OCI-LY3 (cell line): Measurements from ENCODE around the gene LDLRAD4.

Experiments
- H2AFZ ChIP-seq: fragments of 200-600, 300-600 bp; shearing (Covaris generic); 2 replicates; pipeline ENCODE4 v1.6.0; 2014; ENCODE audit warnings: antibody characterized with exemption, low read depth, low read length
- H3K27ac ChIP-seq: fragments of 200-600, 300-600 bp; sonication (generic); 2 replicates; pipeline ENCODE4 v1.5.1; 2014; ENCODE audit warnings: mild to moderate bottlenecking, low read length, moderate library complexity, mixed read lengths
- H3K27me3 ChIP-seq: fragments of 200-600, 300-600 bp; sonication (generic); 2 replicates; pipeline ENCODE4 v1.6.1; 2014; ENCODE audit warnings: low read depth, low read length, mixed read lengths
- H3K36me3 ChIP-seq: fragments of 200-600, 300-600 bp; sonication (generic); replicated peaks from 2 replicates; pipeline ENCODE3; 2014; ENCODE audit warnings: low read depth, low read length, mixed read lengths
- H3K4me1 ChIP-seq: fragments of 300-600, 200-600 bp; sonication (generic); 2 replicates; pipeline ENCODE4 v1.6.1; 2014; ENCODE audit warnings: low read length, mixed read lengths
- H3K4me2 ChIP-seq: fragments of 200-600, 300-600 bp; sonication (generic); 2 replicates; pipeline ENCODE4 v1.6.1; 2014; ENCODE audit warnings: low read length, mixed read lengths
- H3K4me3 ChIP-seq: fragments of 300-600, 200-600 bp; sonication (generic); 2 replicates; pipeline ENCODE4 v1.5.1; 2014; ENCODE audit warnings: antibody characterized with exemption, mild to moderate bottlenecking, low read length, moderate library complexity
- H3K79me2 ChIP-seq: fragments of 300-600, 200-600 bp; shearing (Covaris generic); 2 replicates; pipeline ENCODE4 v1.6.1; 2014; ENCODE audit warnings: mild to moderate bottlenecking, low read length, mixed read lengths
- H3K9ac ChIP-seq: fragments of 300-600, 200-600 bp; shearing (Covaris generic); 2 replicates; pipeline ENCODE4 v1.6.0; 2014; ENCODE audit warnings: mild to moderate bottlenecking, low read length, moderate library complexity
- H3K9me3 ChIP-seq: fragments of 200-600, 300-600 bp; shearing (Covaris generic); 2 replicates; pipeline ENCODE4 v1.6.1; 2014; ENCODE audit warnings: low read length, mixed read lengths; ENCODE audit not compliant: insufficient read depth
- H4K20me1 ChIP-seq: fragments of 200-600, 300-600 bp; sonication (generic); 2 replicates; pipeline ENCODE4 v1.6.1; 2016; ENCODE audit warnings: low read length, mixed read lengths; ENCODE audit not compliant: insufficient read depth
- EZH2phosphoT487 ChIP-seq: fragments of 200-600 bp; shearing (Covaris generic); IDR thresholded peaks from 2 replicates; pipeline ENCODE4 v1.6.1; 2018; ENCODE audit warnings: antibody characterized with exemption, mixed run types, low read depth
- TF ChIP-seq, protein P1 (sequence below): fragments of 200-600, 300-600 bp; sonication (generic); IDR thresholded peaks from 2 replicates; pipeline ENCODE4 v1.5.1; 2014; ENCODE audit warnings: antibody characterized with exemption, low read length, low read depth

The LDLRAD4 gene

DNA sequence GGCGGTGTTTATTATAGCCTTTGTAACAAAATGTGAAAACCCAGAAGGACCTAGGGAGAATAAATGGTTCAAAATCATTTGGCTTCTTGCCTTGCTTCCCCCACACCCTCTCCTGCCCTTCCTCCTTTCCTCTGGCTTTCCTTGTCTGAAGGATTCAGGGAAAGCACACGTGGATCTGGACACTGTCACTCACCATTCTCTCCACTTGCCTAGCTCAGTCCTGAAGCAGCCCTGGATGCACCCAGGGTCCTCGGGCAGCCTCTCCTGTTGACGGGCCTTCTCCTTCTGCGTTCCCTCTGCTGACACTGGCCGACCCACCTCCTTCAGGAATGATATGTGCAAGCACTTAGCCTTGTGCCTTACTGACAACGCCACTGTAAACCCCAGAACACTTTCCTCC, 439.4 kb downstream of the LDLRAD4 start:
- H3K27me3 ChIP-seq: no peaks in the 10 kb centered on the region
- H3K4me3 ChIP-seq: no peak overlapping the region
- H3K9ac ChIP-seq: no peak overlapping the region
- no peak overlapping the region for H2AFZ ChIP-seq
- H3K36me3 ChIP-seq: peaks cover 3% of the 10 kb centered on the region
- TF ChIP-seq, protein P1, sequence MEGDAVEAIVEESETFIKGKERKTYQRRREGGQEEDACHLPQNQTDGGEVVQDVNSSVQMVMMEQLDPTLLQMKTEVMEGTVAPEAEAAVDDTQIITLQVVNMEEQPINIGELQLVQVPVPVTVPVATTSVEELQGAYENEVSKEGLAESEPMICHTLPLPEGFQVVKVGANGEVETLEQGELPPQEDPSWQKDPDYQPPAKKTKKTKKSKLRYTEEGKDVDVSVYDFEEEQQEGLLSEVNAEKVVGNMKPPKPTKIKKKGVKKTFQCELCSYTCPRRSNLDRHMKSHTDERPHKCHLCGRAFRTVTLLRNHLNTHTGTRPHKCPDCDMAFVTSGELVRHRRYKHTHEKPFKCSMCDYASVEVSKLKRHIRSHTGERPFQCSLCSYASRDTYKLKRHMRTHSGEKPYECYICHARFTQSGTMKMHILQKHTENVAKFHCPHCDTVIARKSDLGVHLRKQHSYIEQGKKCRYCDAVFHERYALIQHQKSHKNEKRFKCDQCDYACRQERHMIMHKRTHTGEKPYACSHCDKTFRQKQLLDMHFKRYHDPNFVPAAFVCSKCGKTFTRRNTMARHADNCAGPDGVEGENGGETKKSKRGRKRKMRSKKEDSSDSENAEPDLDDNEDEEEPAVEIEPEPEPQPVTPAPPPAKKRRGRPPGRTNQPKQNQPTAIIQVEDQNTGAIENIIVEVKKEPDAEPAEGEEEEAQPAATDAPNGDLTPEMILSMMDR: no peak
- H3K27ac ChIP-seq: no peak overlapping the region
- no peaks in the 10 kb centered on the region for H4K20me1 ChIP-seq
- H3K4me1 ChIP-seq: no peaks in the 10 kb centered on the region
- H3K79me2 ChIP-seq: no peaks in the 10 kb centered on the region
- no peaks in the 10 kb centered on the region for H3K9me3 ChIP-seq
- H3K4me2 ChIP-seq: no peak overlapping the region

- H3K4me3 ChIP-seq: no peak overlapping the region
- no peaks in the 10 kb centered on the region for H3K79me2 ChIP-seq
- H3K27me3 ChIP-seq: no peaks in the 10 kb centered on the region
- no peaks in the 10 kb centered on the region for H3K4me1 ChIP-seq
- no peak overlapping the region for H2AFZ ChIP-seq
- no peaks in the 10 kb centered on the region for H4K20me1 ChIP-seq
- H3K9me3 ChIP-seq: no peaks in the 10 kb centered on the region
- no peak overlapping the region for H3K9ac ChIP-seq
- H3K4me2 ChIP-seq: no peak overlapping the region
- H3K36me3 ChIP-seq: peaks cover 3% of the 10 kb centered on the region
- no peak overlapping the region for H3K27ac ChIP-seq
- no peak for TF ChIP-seq EZH2phosphoT487
- TF ChIP-seq, protein P1: no peak
Measured at GRCh38 chr18:13658436-13659204, 440.1 kb downstream of the LDLRAD4 start.

DNA sequence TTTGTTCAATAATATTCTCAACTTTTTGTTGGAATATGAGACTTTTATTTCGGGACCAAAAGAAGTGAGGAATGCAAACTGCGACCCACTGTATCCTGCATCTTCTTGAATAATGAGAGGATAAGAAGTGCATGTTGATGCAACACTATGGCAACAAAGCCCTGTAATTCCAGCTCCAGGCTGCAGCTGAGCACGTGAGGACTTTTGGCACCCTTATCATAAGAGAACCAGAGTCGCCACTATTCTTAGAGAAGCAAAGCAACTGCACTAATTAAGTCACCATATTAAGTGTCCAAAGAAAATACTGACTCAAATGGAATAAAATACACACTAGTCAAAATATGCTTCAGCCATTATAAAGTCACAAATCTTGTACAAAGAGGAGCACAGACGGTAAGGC, 441.9 kb downstream of the LDLRAD4 start:
- Histone ChIP-seq H3K36me3 (peaks cover 8% of the 10 kb centered on the region), H3K79me2 (no peaks in the 10 kb centered on the region)

DNA sequence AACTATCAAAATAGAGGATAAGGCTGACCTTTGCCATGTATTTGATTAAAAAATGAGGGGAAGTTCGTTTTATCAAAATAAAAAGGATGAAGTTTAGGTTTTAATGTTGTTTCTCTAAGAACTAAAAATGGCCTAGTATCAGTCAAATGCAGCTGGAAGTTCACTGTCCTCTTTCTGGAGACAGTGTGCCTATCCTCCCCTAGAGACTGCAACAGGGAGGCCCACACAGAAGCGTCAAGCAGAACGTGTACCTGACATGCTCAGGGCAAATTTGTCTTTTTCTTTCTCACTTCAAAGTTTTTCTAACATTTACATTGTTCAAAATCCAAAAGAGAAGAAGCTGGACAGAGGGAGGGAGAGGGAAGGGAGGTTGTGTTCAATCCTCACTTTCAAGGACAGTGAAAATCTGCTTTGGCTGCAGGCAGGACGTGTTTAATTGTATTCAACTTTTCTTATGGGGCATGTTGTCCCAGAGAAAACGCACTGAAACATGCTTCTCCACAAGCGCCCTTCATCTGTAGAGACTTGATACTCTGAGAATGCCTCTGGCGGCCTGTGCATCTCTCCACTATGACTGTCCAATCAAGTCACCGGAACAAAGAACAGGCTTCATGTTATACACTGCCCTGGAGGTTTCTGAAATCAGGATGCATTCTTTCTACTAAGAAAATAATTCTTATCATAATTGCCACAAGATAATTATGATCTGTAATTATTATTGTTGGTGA, 442.7 kb downstream of the LDLRAD4 start:
- TF ChIP-seq EZH2phosphoT487: no peak
- TF ChIP-seq, protein P1: no peak
- Histone ChIP-seq H3K79me2 (no peaks in the 10 kb centered on the region), H3K36me3 (peaks cover 14% of the 10 kb centered on the region), H3K4me2 (no peak overlapping the region), H3K4me1 (no peaks in the 10 kb centered on the region), H3K27ac (no peak overlapping the region), H4K20me1 (peaks cover 5% of the 10 kb centered on the region; the same call in 1 of the 2 replicates), H3K9ac (no peak overlapping the region), H3K4me3 (no peak overlapping the region), H3K27me3 (no peaks in the 10 kb centered on the region), H3K9me3 (no peaks in the 10 kb centered on the region), H2AFZ (no peak overlapping the region)

More for the DNA sequence above, 441.9 kb downstream of the LDLRAD4 start:
- H3K27me3 ChIP-seq: no peaks in the 10 kb centered on the region
- no peaks in the 10 kb centered on the region for H3K4me1 ChIP-seq
- peaks cover 5% of the 10 kb centered on the region; the same call in 1 of the 2 replicates for H4K20me1 ChIP-seq
- H3K4me2 ChIP-seq: no peak overlapping the region
- TF ChIP-seq EZH2phosphoT487: no peak
- TF ChIP-seq, protein P1: no peak
- no peak overlapping the region for H3K4me3 ChIP-seq
- H3K9ac ChIP-seq: no peak overlapping the region
- H3K9me3 ChIP-seq: no peaks in the 10 kb centered on the region
- H3K27ac ChIP-seq: no peak overlapping the region
- no peak overlapping the region for H2AFZ ChIP-seq
